B cell (primary cell): ENCODE results near the gene IGF1R. TPM values are rescaled to one million over a fixed set of nuclear protein-coding genes. Genes with fewer than 3 reads are reported as not detected.

Experiments
- ATAC-seq: fragments of 200-7000 bp; cut with Tn5 transposase; one replicate; pipeline ENCODE4 v1.10.0; 2021; ENCODE audit warnings: low read depth, mild to moderate bottlenecking, moderate number of reproducible peaks, moderate library complexity
- CTCF ChIA-PET: fragments of 350-600 bp; sonication (Branson Sonifier 250); formaldehyde crosslinking; loops from one replicate; lab custom pipeline; 2021; ENCODE audit warnings: antibody characterized with exemption, inconsistent platforms; lab: Charles Lee
- POLR2A ChIA-PET: fragments of 350-600 bp; sonication (Branson Sonifier 250); formaldehyde crosslinking; loops from one replicate; lab custom pipeline; 2021; ENCODE audit warnings: antibody characterized with exemption; lab: Charles Lee
- DNase-seq: peaks from one replicate; pipeline ENCODE4 v3.0.0; 2013
- H2AFZ ChIP-seq: 2 replicates; pipeline ENCODE4 v1.6.1; 2012; ENCODE audit warnings: mild to moderate bottlenecking, low read depth, low read length; ENCODE audit not compliant: insufficient read depth, poor library complexity, severe bottlenecking
- H3K27ac ChIP-seq, 2 donors: 1 replicate in 1 of 2; 2 replicates in 1 of 2; pipeline ENCODE4 v1.5.1; 2012 to 2013; ENCODE audit warnings: low read length in 2 of 2, mild to moderate bottlenecking in 2 of 2, moderate library complexity in 1 of 2
- H3K27me3 ChIP-seq, 4 experiments: fragments of 200-600 bp in 1 of 4; sonication (generic) in 1 of 4; replicated peaks in 1 of 4; 1 replicate in 2 of 4; 2 replicates in 2 of 4; pipeline versions ENCODE4 v1.6.1 to v1.7.0; 2013 to 2016; ENCODE audit warnings: low read length in 3 of 4, mild to moderate bottlenecking in 2 of 4, mixed read lengths in 1 of 4, moderate library complexity in 1 of 4; ENCODE audit not compliant: insufficient read depth in 4 of 4, control insufficient read depth in 3 of 4; ENCODE audit errors: control extremely low read depth in 1 of 4
- H3K36me3 ChIP-seq, 2 experiments: replicated peaks in 1 of 2; 1 replicate in 1 of 2; 2 replicates in 1 of 2; pipeline versions ENCODE4 v1.6.1 to v1.7.1; 2013; ENCODE audit warnings: low read length in 1 of 2; ENCODE audit not compliant: insufficient read depth in 2 of 2, control insufficient read depth in 1 of 2; ENCODE audit errors: control extremely low read depth in 1 of 2, extremely low read depth in 1 of 2
- H3K4me1 ChIP-seq, 2 donors: fragments of 200-600 bp in 1 of 2; sonication (generic) in 1 of 2; 1 replicate in 1 of 2; 2 replicates in 1 of 2; pipeline versions ENCODE4 v1.5.1 to v1.6.1; 2013 to 2017; ENCODE audit warnings: low read length in 2 of 2; ENCODE audit not compliant: control insufficient read depth in 2 of 2, insufficient read depth in 2 of 2
- H3K4me2 ChIP-seq: replicated peaks from 2 replicates; pipeline ENCODE3; 2012; ENCODE audit warnings: mild to moderate bottlenecking, low read depth, low read length; ENCODE audit not compliant: poor library complexity, severe bottlenecking
- H3K4me3 ChIP-seq, 5 experiments: fragments of 200-600 bp in 1 of 5; sonication (generic) in 1 of 5; 1 replicate in 3 of 5; 2 replicates in 2 of 5; pipeline versions ENCODE4 v1.5.1 to v1.7.0; 2011 to 2016; ENCODE audit warnings: low read length in 4 of 5, mild to moderate bottlenecking in 4 of 5, low read depth in 2 of 5, control low read depth in 1 of 5, moderate library complexity in 1 of 5; ENCODE audit not compliant: insufficient read depth in 1 of 5; ENCODE audit errors: control extremely low read depth in 1 of 5, extremely low read depth in 1 of 5
- H3K79me2 ChIP-seq: fragments of 200-600 bp; sonication (generic); one replicate; pipeline ENCODE4 v1.6.0; 2016; ENCODE audit warnings: low read length; ENCODE audit not compliant: control insufficient read depth, insufficient read depth
- H3K9ac ChIP-seq: fragments of 200-600 bp; sonication (generic); 2 replicates; pipeline ENCODE4 v1.6.1; 2017; ENCODE audit warnings: mild to moderate bottlenecking, low read length, moderate library complexity
- H3K9me3 ChIP-seq, 3 donors: one replicate each; pipeline versions ENCODE4 v1.6.1 to v1.7.1; 2013; ENCODE audit warnings: low read length in 2 of 3; ENCODE audit not compliant: control insufficient read depth in 2 of 3, insufficient read depth in 1 of 3; ENCODE audit errors: control extremely low read depth in 1 of 3
- H4K20me1 ChIP-seq: 2 replicates; pipeline ENCODE4 v1.6.0; 2012; ENCODE audit warnings: mild to moderate bottlenecking, low read length; ENCODE audit not compliant: insufficient read depth, control insufficient read depth, poor library complexity, severe bottlenecking
- H3K27ac Mint-ChIP-seq: one replicate; pipeline ENCODE4 v1.8.0; 2021; ENCODE audit warnings: mixed read lengths
- H3K27me3 Mint-ChIP-seq: one replicate; pipeline ENCODE4 v1.8.0; 2021; ENCODE audit warnings: mixed read lengths
- H3K4me1 Mint-ChIP-seq: one replicate; pipeline ENCODE4 v1.8.0; 2021; ENCODE audit warnings: mixed read lengths
- H3K4me3 Mint-ChIP-seq: one replicate; pipeline ENCODE4 v1.8.0; 2021; ENCODE audit warnings: mixed read lengths
- H3K9me3 Mint-ChIP-seq: one replicate; pipeline ENCODE4 v1.8.0; 2022; ENCODE audit warnings: mixed read lengths; ENCODE audit not compliant: insufficient read depth
- EZH2 ChIP-seq: IDR thresholded peaks from 2 replicates; pipeline ENCODE4 v1.6.1; 2012; ENCODE audit warnings: borderline replicate concordance, low read depth, mild to moderate bottlenecking, moderate library complexity, low read length; ENCODE audit not compliant: insufficient read depth, poor library complexity, severe bottlenecking
- WGBS: methylation state at CpG from one replicate; pipeline ENCODE4 v1.1.5; 2013; ENCODE audit warnings: missing lambda C conversion rate; ENCODE audit not compliant: insufficient coverage; 5-methylcytosine and 5-hydroxymethylcytosine counted together
- intact Hi-C: fragments of 100-400 bp; cut with micrococcal nuclease; formaldehyde crosslinking; loops from one replicate; pipeline ENCODE4 v1.10.0; 2022
- polyA plus RNA-seq: library from polyadenylated mRNA; depleted of rRNA; stranded (reverse); fragments of >200 nt; gene quantifications from 2 replicates; pipeline ENCODE4 v1.2.3, GENCODE V29; 2012
- total RNA-seq, 2 donors: library from RNA; stranded (reverse); fragments of 120-200 nt in 1 of 2; gene quantifications; 1 replicate in 1 of 2; 2 replicates in 1 of 2; pipeline versions ENCODE4 v1.2.3 to v1.2.4, GENCODE V29; 2013 to 2022
- TF ChIP-seq, protein P1 (sequence below): fragments of 200-600 bp; IDR thresholded peaks from one replicate; pipeline ENCODE4 v1.8.0; 2022; ENCODE audit warnings: antibody characterized with exemption, mild to moderate bottlenecking

IGF1R gene
- total and polyA plus RNA-seq, 2 donors (not counting 1 experiment from before 2014, with no cell fraction given), result 5.4 to 23.1 TPM

DNA sequence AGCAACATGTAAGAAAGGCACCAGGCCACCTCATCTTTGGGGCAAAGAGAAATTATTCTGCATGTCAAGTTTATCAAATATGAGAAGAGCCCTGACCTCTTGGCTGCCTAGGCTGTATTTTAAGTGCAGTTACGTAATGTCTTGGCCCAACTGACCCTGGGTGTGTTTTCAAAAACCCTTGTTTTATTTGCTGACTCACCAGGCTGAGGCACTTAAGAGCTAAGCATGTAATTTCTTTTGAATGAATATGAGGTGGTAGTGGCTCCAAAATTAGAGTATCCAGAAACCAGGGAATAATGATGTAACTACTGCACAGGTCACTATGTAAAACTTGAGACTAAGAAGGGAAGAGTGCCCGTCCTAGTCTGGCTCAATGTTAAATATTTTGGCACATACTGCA, 335.0 kb downstream of the IGF1R start:
- 86% methylated on average over 1 of the region's 2 CpGs for WGBS
- H3K27ac ChIP-seq, result no peak overlapping the region
- H3K27ac Mint-ChIP-seq, result no peak overlapping the region
- H3K27me3 Mint-ChIP-seq, result peaks cover 4% of the 10 kb centered on the region
- no peak for DNase-seq
- no peak overlapping the region for H3K4me3 Mint-ChIP-seq
- peaks cover 7% of the 10 kb centered on the region for H3K9me3 Mint-ChIP-seq
- no peak overlapping the region for H2AFZ ChIP-seq
- H3K4me2 ChIP-seq, result no peak overlapping the region
- H3K27me3 ChIP-seq, result peaks cover 0 to 5% (median 0%) of the 10 kb centered on the region in 4 experiments
- H3K4me1 ChIP-seq, result no peaks in the 10 kb centered on the region
- POLR2A ChIA-PET, result no interaction called here
- intact Hi-C loops, result no loop called here
- H3K36me3 ChIP-seq, result no peaks in the 10 kb centered on the region
- no peaks in the 10 kb centered on the region for H3K4me1 Mint-ChIP-seq
- no peaks in the 10 kb centered on the region for H3K79me2 ChIP-seq
- TF ChIP-seq EZH2, result no peak
- TF ChIP-seq, protein P1, sequence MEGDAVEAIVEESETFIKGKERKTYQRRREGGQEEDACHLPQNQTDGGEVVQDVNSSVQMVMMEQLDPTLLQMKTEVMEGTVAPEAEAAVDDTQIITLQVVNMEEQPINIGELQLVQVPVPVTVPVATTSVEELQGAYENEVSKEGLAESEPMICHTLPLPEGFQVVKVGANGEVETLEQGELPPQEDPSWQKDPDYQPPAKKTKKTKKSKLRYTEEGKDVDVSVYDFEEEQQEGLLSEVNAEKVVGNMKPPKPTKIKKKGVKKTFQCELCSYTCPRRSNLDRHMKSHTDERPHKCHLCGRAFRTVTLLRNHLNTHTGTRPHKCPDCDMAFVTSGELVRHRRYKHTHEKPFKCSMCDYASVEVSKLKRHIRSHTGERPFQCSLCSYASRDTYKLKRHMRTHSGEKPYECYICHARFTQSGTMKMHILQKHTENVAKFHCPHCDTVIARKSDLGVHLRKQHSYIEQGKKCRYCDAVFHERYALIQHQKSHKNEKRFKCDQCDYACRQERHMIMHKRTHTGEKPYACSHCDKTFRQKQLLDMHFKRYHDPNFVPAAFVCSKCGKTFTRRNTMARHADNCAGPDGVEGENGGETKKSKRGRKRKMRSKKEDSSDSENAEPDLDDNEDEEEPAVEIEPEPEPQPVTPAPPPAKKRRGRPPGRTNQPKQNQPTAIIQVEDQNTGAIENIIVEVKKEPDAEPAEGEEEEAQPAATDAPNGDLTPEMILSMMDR, result no peak
- H3K9ac ChIP-seq, result no peak overlapping the region
- peaks cover 0 to 27% (median 13%) of the 10 kb centered on the region in 3 donors for H3K9me3 ChIP-seq
- no peak for ATAC-seq
- no peak overlapping the region for H3K4me3 ChIP-seq
- no peaks in the 10 kb centered on the region for H4K20me1 ChIP-seq
- CTCF ChIA-PET, result no interaction called here

DNA sequence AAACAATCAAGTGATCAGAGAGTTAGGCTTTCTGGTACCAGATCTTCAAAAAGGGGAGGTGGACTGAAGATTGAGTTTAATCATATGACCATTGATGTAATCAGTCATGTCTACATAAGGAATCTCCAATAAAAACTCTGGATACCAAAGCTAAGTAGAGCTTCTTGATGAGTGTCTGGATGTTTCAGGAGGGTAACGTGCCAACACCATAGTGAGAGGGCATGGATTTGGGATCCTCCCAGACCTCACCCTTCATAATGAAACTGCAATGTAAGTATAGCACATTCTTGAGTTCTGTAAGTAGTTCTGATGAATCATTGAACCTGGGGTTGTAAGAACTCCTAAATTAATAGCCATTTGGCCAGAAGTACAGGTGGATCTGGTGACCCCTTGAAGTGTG, 337.9 kb downstream of the IGF1R start:
- no peak overlapping the region for H3K4me3 Mint-ChIP-seq
- H3K27ac Mint-ChIP-seq, result no peak overlapping the region

More for the DNA sequence above, 337.9 kb downstream of the IGF1R start:
- Histone ChIP-seq H3K27me3 (peaks cover 0 to 5% (median 0%) of the 10 kb centered on the region in 4 experiments), H2AFZ (no peak overlapping the region), H3K9ac (no peak overlapping the region), H3K36me3 (no peaks in the 10 kb centered on the region), H3K79me2 (no peaks in the 10 kb centered on the region), H3K4me1 (no peaks in the 10 kb centered on the region), H3K4me2 (no peak overlapping the region), H4K20me1 (no peaks in the 10 kb centered on the region), H3K27ac (no peak overlapping the region), H3K4me3 (no peak overlapping the region), H3K9me3 (peaks cover 0 to 30% (median 13%) of the 10 kb centered on the region in 3 donors)
- Mint-ChIP-seq H3K4me1 (no peaks in the 10 kb centered on the region), H3K27me3 (peaks cover 15% of the 10 kb centered on the region), H3K9me3 (peaks cover 10% of the 10 kb centered on the region)
- ChIA-PET POLR2A (no interaction called here), CTCF (no interaction called here)
- WGBS, result no CpG with 5 or more reads among the region's 1 CpG
- intact Hi-C loops, result no loop called here
- DNase-seq, result no peak
- no peak for TF ChIP-seq EZH2
- no peak for ATAC-seq
